ENCODE measurements around the gene UMODL1.
A peak's percentile ranks its signal among the peaks of the same experiment; 100 is the strongest.

Gene UMODL1

GRCh38 chr21:42039470-42039901 is 31.6 kb upstream of the UMODL1 start:
- DNase-seq: no peak

DNA sequence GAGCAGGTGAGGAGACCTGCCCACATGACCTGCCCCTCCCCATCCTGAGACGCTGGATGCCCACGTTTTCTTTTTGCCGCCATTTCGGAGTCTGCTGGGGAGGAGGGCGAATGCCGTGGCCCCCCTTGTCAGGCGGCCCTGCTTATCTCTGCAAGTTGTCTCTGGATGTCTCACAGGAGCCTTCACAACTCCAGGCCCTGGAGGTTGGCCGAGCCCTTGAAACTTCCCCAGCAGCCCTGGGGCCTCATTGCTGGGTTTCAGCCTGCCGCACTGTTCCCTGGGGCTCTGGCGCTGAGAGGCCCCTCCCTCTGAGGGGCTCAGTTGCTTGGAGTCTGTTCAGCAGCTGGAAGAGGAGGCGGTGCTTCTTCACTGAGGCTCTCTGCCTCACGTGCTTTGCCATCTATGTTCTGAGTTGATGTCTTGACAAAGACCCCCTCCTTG is 31.2 kb upstream of the UMODL1 start:
- no peak for DNase-seq

DNA sequence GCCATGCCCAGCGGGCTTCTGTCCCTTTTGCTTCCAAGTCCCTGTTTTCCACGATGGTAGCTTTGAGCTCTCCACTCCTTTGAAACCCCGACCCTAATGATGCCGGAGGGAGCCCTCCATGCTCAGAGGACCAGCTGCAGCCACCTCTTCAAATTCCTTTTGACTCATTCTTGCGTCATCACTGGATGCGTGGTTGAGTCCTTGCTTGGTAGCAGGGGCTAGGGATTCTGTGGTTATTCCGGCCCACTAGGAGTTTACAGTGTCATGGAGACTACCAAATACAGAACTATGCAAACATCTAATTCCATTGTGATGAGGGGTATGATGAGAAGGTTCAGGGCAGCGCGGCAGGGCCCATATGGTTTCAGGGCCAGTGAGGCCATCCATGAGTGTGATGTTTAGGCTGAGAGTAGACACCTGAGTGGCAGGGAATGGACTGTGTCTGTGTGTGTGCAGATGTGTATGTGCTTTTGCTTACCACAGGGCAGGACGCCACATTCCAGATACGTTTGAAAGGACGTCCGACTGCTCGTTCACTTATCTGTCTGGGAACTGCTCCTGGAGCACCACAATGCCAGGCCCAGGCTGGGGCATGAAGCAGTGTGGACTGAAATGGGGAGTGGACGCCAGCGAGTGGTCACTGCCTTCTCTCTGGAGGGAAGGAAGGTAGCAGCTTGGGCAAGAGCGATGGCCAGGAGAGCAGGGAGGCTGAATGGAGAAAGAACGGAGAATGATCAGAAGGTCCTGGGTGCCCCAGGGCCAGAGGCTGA is 30.5 kb upstream of the UMODL1 start:
- no peak for DNase-seq

GRCh38 chr21:42041246-42041645 is 29.9 kb upstream of the UMODL1 start:
- no peak for DNase-seq

DNA sequence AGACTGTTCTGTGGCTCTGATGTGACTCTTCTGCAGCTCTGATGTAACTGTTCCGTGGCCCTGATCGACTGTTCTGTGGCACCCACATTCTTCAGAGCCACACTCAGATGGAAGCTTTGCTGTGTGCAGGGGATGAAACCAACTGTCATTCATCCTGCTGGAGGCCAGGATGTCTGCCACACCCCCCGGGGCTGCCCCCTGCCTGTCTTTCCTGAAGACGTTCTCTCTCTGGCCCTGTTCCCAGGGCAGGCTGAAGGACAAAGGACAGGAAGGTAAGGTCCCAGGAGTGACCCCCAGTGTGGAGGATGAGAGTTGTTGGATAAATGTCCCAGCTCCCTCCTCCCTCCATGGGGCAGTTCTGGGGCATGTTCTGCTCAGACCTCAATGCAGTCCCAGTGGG is 29.4 kb upstream of the UMODL1 start:
- DNase-seq: no peak

GRCh38 chr21:42042651-42043050 is 28.5 kb upstream of the UMODL1 start:
- DNase-seq: no peak

DNA sequence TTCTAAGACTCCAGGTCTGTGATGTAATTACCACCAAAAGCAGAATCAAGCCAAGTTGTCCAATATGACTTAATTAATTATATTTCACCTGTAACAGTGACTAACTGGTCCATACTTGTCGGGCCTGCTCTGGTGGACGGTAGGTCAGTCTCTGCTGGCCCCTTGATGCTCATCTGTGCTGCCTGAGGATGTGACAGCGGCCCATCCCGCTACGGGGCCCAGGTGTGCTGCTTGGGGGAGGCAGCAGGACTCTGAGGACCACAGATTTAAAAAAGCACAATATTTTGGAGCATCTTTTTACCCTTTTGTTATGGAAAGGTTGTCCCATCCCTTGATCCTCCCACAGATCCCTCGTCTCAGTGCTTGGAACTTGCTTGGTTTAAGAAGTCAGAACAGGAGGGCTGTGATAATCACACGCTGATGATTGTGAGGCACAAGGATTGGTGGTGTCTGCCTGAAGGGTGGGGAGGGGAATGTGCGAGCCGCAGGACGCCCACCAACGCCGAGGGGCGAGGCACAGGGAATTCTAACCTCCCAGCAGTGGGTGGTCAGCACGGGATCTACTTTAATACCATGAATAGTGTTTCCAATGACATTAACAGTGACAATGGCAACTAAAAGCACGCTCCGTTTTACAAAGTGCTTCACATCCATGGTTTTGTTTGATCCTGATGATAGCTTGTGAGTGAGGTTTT is 27.8 kb upstream of the UMODL1 start:
- no peak for DNase-seq

DNA sequence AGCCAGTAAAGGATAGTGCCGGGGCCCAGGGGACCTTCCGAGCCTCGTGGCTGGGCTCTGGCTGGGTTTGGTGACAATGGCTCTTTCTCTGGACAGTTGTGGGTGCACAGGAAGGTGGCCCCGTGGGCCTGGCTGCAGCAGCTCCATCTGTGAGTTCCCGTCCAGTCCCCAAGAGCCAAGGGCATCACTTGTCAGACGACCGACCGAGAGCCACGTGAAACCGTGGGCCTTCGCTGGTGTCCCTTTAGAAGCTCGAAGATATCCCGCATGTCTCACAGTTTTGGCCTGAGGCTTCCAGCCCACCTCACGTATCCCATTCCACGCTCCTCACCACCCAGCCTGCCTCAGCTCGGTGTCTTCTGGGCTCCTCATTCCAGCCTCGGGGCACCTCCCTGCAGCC is 27.2 kb upstream of the UMODL1 start:
- no peak for DNase-seq

DNA sequence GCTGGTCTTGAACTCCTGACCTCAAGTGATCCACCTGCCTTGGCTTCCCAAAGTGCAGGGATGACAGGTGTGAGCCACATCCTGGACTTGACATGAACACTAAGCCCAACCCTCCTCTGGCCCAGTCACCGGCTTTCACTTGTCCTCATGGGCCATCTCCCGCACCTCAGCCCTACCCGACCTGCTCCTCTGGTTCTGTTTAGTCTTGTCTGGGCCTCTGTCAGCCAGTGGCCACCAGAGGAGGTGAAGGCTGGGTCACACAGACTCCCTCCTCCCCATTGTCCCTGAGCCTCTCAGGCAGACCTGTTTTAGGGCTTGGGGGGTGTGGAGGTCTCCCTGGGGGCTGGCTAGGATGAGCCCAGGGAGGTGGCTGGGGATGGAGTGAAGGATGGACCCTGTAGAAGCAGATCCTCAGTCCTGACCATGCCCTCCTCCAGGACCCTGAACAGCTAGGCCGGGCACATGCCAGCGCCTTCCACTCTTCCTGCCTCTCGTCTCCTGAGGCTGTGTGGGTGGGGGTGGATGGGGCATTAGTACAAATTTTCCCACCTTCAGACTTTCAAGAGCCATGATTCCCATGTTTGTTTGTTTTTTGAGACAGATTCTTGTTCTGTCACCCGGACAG is 26.1 kb upstream of the UMODL1 start:
- DNase-seq: no peak

GRCh38 chr21:42047821-42048613 is 23.1 kb upstream of the UMODL1 start:
- DNase-seq: no peak

DNA sequence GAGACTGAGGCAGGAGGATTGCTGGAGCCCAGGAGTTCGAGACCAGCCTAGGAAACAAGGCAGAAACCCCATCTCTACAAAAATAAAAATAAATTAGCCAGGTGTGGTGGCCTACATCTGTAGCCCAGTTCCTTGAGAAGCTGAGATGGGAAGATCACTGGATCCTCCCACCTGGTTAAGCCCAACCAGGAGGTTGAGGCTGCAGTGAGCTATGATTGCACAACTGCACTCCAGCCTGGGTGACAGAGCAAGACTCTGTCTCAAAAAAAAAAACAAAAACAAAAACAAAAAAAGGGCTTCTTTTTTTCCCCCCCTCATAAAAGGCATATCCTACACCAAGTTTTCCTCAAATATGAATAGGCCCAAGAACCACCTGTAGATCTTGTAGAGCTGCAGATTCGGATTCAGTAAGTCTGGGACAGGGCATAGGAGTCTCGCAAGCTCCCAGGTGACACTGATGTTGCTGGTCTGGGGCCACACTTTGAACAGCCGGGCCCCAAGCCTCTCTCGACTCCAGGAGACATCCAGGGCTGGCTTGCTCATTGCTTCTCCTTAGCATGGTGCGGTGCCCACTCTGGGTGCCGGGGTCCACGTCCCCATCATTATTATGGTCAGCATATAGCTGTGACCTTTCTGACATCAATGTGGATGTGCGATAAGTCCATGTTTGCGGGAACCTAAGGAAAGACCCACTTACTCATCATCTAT is 22.1 kb upstream of the UMODL1 start:
- DNase-seq: no peak

DNA sequence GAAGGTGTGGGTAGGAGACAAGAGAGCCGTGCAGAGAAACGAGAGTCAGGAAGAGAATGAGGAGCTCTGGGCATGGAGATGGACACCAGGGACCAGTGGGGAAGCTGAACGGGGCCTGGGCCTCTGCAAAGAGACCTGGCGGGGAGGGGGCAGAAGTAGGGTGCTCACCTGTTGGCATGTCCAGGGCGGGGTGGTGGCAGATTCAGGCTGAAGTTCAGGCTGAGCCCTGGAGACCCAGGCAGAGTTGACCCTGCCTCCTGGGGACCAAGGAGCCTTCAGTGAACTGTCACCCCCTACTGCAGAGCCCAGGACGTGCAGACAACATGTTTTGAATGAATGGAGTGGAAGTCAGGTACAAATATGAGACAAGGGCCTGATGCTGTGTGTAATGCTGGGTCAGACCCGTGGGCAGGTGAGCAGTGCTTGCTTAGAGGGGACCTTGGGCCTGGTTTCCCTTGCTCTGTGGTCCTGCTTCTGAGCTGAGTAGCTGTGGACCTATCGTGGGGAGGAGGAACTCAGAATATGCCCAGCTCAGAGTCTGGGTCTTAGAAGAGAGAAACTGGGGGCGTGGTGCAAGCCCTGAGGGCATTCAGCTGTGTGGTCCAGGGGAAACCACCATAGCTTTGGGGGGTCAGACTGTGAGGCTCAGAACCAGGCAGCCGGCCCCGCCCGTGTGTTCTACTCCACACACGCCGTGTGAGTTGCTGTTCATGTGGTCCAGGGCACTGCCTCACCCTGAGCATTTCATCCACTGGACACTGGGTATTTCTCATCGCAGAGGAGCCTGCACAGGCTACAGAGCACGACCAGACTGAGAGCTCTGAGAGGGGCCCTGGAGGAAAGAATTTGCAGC is 21.3 kb upstream of the UMODL1 start:
- no peak for DNase-seq

DNA sequence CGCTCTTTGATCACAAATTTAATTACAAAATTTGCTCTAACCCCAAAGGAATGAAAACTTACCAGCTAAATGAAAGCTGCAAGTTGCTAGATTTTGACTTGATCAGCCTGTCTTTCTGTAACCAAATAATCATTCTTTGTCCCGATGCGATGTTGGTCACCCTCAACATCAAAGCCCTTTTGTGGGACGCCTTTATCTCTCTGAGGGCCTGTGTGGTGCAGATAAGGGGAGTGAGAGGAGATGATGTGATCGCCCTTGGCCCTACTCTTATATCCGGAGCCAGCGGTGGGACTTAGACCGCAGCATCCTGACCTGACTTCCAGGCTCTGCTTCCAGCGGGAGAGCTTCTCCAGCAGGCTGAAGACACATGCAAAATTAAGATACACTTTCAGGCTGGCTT is 19.3 kb upstream of the UMODL1 start:
- no peak for DNase-seq

DNA sequence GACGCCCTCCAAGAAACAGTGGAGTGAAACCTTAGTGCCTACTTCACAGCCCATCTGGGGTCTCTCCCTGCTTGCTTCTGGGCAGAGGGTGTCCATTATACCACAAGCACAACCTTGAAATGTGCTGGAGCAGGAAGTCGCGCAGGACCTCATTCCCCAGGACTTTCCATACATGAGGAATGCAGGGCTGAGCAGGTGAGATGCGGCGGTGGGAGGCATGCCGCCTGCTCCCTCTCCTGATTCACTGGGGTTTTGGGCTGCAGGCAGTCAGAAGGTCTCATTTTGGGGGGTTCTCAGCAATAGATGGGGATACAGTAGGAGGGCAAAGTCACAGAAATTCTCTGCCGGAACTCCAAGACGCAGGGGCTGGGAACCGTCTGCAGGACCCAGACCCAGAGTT is 15.7 kb upstream of the UMODL1 start:
- no peak for DNase-seq

DNA sequence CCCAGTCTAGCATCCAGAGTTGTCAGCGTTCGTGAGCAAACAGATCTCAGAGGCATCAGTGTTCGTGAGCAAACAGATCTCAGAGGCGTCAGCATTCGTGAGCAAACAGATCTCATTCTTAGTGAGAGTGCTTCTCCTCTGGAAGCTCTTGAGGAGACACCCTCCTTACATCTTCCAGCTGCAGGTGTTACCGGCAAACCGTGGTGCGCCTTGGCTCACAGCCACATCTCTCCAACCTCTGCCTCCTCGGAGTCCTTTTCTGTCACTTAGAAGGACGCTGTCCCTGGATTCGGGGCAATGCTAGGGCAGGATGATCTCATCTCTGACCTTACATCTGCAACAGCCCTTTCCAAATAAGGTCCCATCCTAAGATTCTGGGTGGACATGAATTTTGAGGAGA is 14.6 kb upstream of the UMODL1 start:
- DNase-seq: peak; percentile 77

DNA sequence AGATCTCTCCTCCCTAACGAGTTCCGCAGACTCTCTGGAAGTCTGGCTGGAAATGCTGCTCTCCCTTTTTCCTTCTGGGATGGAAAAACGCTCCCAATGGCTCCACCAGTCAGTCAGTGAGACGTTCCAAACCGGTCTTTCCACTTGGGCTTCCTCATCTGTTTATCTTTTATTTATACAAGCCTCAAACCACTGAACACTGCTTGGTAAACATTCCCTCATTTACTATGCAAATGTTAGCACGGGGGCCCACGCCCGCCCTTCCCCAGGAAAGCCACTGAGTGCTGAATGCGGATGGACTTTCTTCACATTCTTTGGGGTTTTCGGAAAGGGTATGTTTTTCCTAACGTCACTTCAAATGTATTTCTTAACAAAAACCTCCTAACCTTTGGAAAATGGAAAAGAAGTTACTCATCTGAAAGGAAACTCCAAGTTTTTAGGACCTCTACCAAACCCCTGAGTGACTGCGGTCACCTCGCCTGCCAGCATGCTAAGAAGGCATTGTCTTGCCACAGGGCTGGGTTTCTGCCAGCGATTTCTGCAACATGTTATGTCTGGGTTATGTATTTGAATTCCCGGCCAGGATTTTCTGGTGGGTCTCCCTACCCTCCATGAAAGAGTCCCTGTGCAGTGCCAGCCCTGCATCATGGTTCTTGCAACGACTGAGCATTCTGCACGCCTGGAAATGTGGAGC is 14.0 kb upstream of the UMODL1 start:
- peak; percentile 47 for DNase-seq

GRCh38 chr21:42057851-42058437 is 13.2 kb upstream of the UMODL1 start:
- DNase-seq: no peak

DNA sequence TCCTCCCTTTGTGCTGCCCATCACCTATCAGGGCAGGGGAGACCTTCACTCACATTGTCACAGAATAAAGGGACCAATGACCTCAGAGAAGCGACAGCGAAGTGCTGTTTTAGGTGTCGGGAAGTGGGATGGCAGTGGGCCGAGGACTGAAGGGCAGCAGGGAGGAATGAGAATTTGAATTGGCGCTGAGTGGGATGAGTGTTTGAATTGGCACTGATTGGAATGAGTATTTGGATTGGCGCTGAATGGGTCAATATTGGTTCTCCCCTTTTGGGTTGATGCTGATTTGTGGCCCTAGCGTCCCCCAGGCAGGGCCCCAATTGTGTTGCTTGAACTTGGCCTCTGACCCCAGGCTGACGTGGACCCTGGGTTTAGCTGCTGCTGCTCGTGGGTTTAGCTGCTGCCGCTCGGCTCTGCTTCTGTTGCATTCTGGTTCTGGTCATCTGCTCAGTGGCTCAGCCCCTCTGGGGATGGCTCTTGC is 12.4 kb upstream of the UMODL1 start:
- DNase-seq: no peak

DNA sequence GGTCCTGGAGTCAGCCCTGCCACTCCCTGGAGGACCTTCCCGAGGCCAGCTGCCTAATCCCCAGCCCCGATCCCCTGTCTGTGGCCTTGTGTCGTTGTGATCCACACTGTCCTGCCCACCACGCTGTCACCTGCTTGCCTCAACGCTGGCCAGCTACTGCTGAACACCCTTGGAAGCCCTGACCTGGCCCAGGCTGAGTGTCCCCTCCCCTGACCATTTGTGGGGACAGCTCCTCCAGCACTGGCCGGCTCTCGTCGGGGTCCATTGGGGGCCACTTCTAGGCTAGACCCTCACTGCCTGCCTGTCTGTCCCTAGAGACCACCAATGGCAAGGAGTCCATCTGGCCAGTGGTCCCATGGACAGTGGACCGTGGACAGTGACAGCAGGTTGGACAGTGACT is 12.0 kb upstream of the UMODL1 start:
- no peak for DNase-seq

GRCh38 chr21:42059721-42060120 is 11.4 kb upstream of the UMODL1 start:
- DNase-seq: no peak

All from NCI-H187 treated with DMSO at 0.1 percent for 48 hours (cell line).